CD4-positive, alpha-beta T cell (primary cell): Measurements from ENCODE around the gene DENND2A. TPM values are rescaled to one million over a fixed set of nuclear protein-coding genes. Genes with fewer than 3 reads are reported as not detected.
"Not testable (repeated sequence)": the region's sequence is repeated elsewhere in the genome, so short reads cannot be mapped to it uniquely, and the experiment has no call there.

ENCODE experiments used
- ATAC-seq: fragments of 200-7000 bp; cut with Tn5 transposase; one replicate; pipeline ENCODE4 v1.10.0; 2022; ENCODE audit warnings: mild to moderate bottlenecking; ENCODE audit not compliant: poor library complexity
- CTCF ChIA-PET: fragments of 350-600 bp; sonication (Branson Sonifier 250); formaldehyde crosslinking; loops from one replicate; lab custom pipeline; 2021; ENCODE audit warnings: antibody characterized with exemption, inconsistent platforms; lab: Charles Lee
- POLR2A ChIA-PET: fragments of 350-600 bp; sonication (Branson Sonifier 250); formaldehyde crosslinking; loops from one replicate; lab custom pipeline; 2021; ENCODE audit warnings: antibody characterized with exemption, inconsistent platforms; lab: Charles Lee
- DNase-seq, 14 experiments: peaks; one replicate each; pipeline ENCODE4 v3.0.0-alpha.2; 2013 to 2020; ENCODE audit warnings: mixed read lengths in 2 of 14
- H3K27ac ChIP-seq, 2 donors: one replicate each; pipeline versions ENCODE4 v1.5.1 to v1.7.0; 2013; ENCODE audit warnings: low read length in 2 of 2, low read depth in 1 of 2, mild to moderate bottlenecking in 1 of 2
- H3K27me3 ChIP-seq, 2 experiments: 1 replicate in 1 of 2; 2 replicates in 1 of 2; pipeline versions ENCODE4 v1.6.1 to v1.7.0; 2013; ENCODE audit warnings: low read length in 2 of 2, control low read depth in 1 of 2, mild to moderate bottlenecking in 1 of 2, moderate library complexity in 1 of 2; ENCODE audit not compliant: insufficient read depth in 2 of 2, control insufficient read depth in 1 of 2
- H3K36me3 ChIP-seq: one replicate; pipeline ENCODE4 v1.6.1; 2013; ENCODE audit warnings: low read length, control low read depth; ENCODE audit not compliant: insufficient read depth
- H3K4me1 ChIP-seq: one replicate; pipeline ENCODE4 v1.6.1; 2013; ENCODE audit warnings: low read length, control low read depth; ENCODE audit not compliant: insufficient read depth
- H3K4me3 ChIP-seq: one replicate; pipeline ENCODE4 v1.5.1; 2013; ENCODE audit warnings: mild to moderate bottlenecking, low read length, moderate library complexity
- H3K9me3 ChIP-seq, 2 experiments: 1 replicate in 1 of 2; 2 replicates in 1 of 2; pipeline versions ENCODE4 v1.6.1 to v1.7.0; 2013; ENCODE audit warnings: low read length in 2 of 2, mild to moderate bottlenecking in 2 of 2, control low read depth in 1 of 2, moderate library complexity in 1 of 2; ENCODE audit not compliant: control insufficient read depth in 1 of 2, insufficient read depth in 1 of 2
- H3K27ac Mint-ChIP-seq: one replicate; pipeline ENCODE4 v1.8.0; 2020; ENCODE audit warnings: mixed read lengths
- H3K27me3 Mint-ChIP-seq: one replicate; pipeline ENCODE4 v1.8.0; 2021; ENCODE audit warnings: mixed read lengths
- H3K36me3 Mint-ChIP-seq: one replicate; pipeline ENCODE4 v1.8.0; 2021; ENCODE audit warnings: low read depth, mixed read lengths
- H3K4me1 Mint-ChIP-seq: one replicate; pipeline ENCODE4 v1.8.0; 2021; ENCODE audit warnings: low read depth, mixed read lengths
- H3K4me3 Mint-ChIP-seq: one replicate; pipeline ENCODE4 v1.8.0; 2020; ENCODE audit warnings: mild to moderate bottlenecking, mixed read lengths
- H3K9me3 Mint-ChIP-seq: one replicate; pipeline ENCODE4 v1.8.0; 2020; ENCODE audit warnings: mixed read lengths
- CTCF ChIP-seq: fragments of 200-600 bp; IDR thresholded peaks from one replicate; pipeline ENCODE4 v1.8.0; 2022; ENCODE audit warnings: antibody characterized with exemption, mild to moderate bottlenecking
- intact Hi-C, 2 experiments: fragments of 100-400 bp; cut with DNase I in 1 of 2; cut with micrococcal nuclease in 1 of 2; formaldehyde crosslinking; loops; one replicate each; pipeline versions ENCODE4 v1.15.1 to v1.9.0; 2023 to 2025; cut with DNase I, micrococcal nuclease
- total RNA-seq, 174 experiments: library from RNA in 2 of 174; stranded (reverse) in 2 of 174; gene quantifications; one replicate each; pipeline ENCODE4 v1.2.3 and lab custom pipeline; 2021 to 2026

Gene DENND2A
- total RNA-seq, 2 experiments from 2014 or later: not detected

- ChIA-PET CTCF (interaction anchor here (0.8 to 1.3 kb wide), 2 partner anchors 9 to 1016 kb away, joined by 3 read pairs; no protein-coding TSS in a partner anchor), POLR2A (interaction anchor here (1.2 kb wide), 1 partner anchor 497 kb away, joined by 6 read pairs; the partner anchor contains the start of gene MRPS33)
- peaks cover 4% of the 10 kb centered on the region for H3K4me1 Mint-ChIP-seq
- H3K27me3 ChIP-seq: no peaks in the 10 kb centered on the region
- no peak overlapping the region for H3K27ac ChIP-seq
- no peak overlapping the region for H3K4me3 Mint-ChIP-seq
- no peaks in the 10 kb centered on the region for H3K9me3 Mint-ChIP-seq
- H3K4me1 ChIP-seq: peaks cover 5% of the 10 kb centered on the region
- DNase-seq (peak; percentile 31 to 79 (median 56)), ATAC-seq (peak; percentile 81)
- intact Hi-C loops: loop anchor here (1.0 to 5.0 kb wide), 3 partner anchors 136 to 1015 kb away; no protein-coding TSS in a partner anchor
- no peaks in the 10 kb centered on the region for H3K36me3 ChIP-seq
- H3K27me3 Mint-ChIP-seq: peaks cover 10% of the 10 kb centered on the region
- H3K4me3 ChIP-seq: no peak overlapping the region
- H3K36me3 Mint-ChIP-seq: no peaks in the 10 kb centered on the region
- H3K27ac Mint-ChIP-seq: no peak overlapping the region
- no peaks in the 10 kb centered on the region for H3K9me3 ChIP-seq
- TF ChIP-seq CTCF: peak; percentile 72
Measured at GRCh38 chr7:140517546-140518369, 122.9 kb downstream of the DENND2A start.

GRCh38 chr7:140512317-140513000 lies 128.2 kb downstream of the DENND2A start:
- ChIA-PET POLR2A (no interaction called here), CTCF (no interaction called here)
- no peaks in the 10 kb centered on the region for H3K9me3 Mint-ChIP-seq
- Histone ChIP-seq H3K27me3 (no peaks in the 10 kb centered on the region), H3K36me3 (no peaks in the 10 kb centered on the region), H3K9me3 (no peaks in the 10 kb centered on the region), H3K4me3 (no peak overlapping the region), H3K27ac (no peak overlapping the region), H3K4me1 (no peaks in the 10 kb centered on the region)
- ATAC-seq (no peak), DNase-seq (no peak)
- H3K36me3 Mint-ChIP-seq: no peaks in the 10 kb centered on the region
- H3K4me3 Mint-ChIP-seq: no peak overlapping the region
- peaks cover 5% of the 10 kb centered on the region for H3K27me3 Mint-ChIP-seq
- H3K4me1 Mint-ChIP-seq: no peaks in the 10 kb centered on the region
- H3K27ac Mint-ChIP-seq: no peak overlapping the region
- TF ChIP-seq CTCF: no peak
- intact Hi-C loops: no loop called here

GRCh38 chr7:140509789-140510188 lies 130.8 kb downstream of the DENND2A start:
- Mint-ChIP-seq H3K27ac (no peak overlapping the region), H3K36me3 (no peaks in the 10 kb centered on the region), H3K4me3 (no peak overlapping the region), H3K4me1 (no peaks in the 10 kb centered on the region), H3K9me3 (no peaks in the 10 kb centered on the region), H3K27me3 (no peaks in the 10 kb centered on the region)
- intact Hi-C loops: no loop called here
- H3K27me3 ChIP-seq: no peaks in the 10 kb centered on the region
- CTCF ChIA-PET: no interaction called here
- H3K4me1 ChIP-seq: no peaks in the 10 kb centered on the region
- no peak overlapping the region for H3K4me3 ChIP-seq
- POLR2A ChIA-PET: no interaction called here
- ATAC-seq (no peak), DNase-seq (no peak)
- H3K36me3 ChIP-seq: no peaks in the 10 kb centered on the region
- TF ChIP-seq CTCF: no peak
- no peaks in the 10 kb centered on the region for H3K9me3 ChIP-seq
- no peak overlapping the region for H3K27ac ChIP-seq

GRCh38 chr7:140507556-140507955 lies 133.1 kb downstream of the DENND2A start:
- DNase-seq, H3K27me3 ChIP-seq, H3K4me3 ChIP-seq, H3K9me3 ChIP-seq, H3K4me1 Mint-ChIP-seq, H3K36me3 ChIP-seq, intact Hi-C loops, CTCF ChIA-PET, POLR2A ChIA-PET, H3K9me3 Mint-ChIP-seq, H3K4me3 Mint-ChIP-seq, ATAC-seq, H3K4me1 ChIP-seq, H3K36me3 Mint-ChIP-seq, H3K27me3 Mint-ChIP-seq, H3K27ac Mint-ChIP-seq, H3K27ac ChIP-seq: not testable (repeated sequence)
